H1 (cell line): Measurements from ENCODE around the gene PDCD7.

Experiments used
- CREB1 ChIP-seq: IDR thresholded peaks from 2 replicates; pipeline ENCODE4 v1.6.1; 2012; ENCODE audit warnings: inconsistent platforms
- EGR1 ChIP-seq: IDR thresholded peaks from 2 replicates; pipeline ENCODE4 v1.6.1; 2011; ENCODE audit warnings: low read depth, low read length, borderline replicate concordance
- EZH2 ChIP-seq: fragments of 200-600 bp; sonication (generic); IDR thresholded peaks from 2 replicates; pipeline ENCODE4 v1.7.1; 2012; ENCODE audit warnings: low read depth, mild to moderate bottlenecking, moderate library complexity, low read length, inconsistent platforms; ENCODE audit not compliant: severe bottlenecking
- FOSL1 ChIP-seq: IDR thresholded peaks from 2 replicates; pipeline ENCODE4 v1.6.1; 2011; ENCODE audit warnings: mild to moderate bottlenecking, low read depth, low read length, moderate library complexity; ENCODE audit not compliant: insufficient read depth
- POLR2A ChIP-seq, 2 experiments: IDR thresholded peaks; 1 replicate in 1 of 2; 2 replicates in 1 of 2; pipeline ENCODE4 v1.6.1; 2011; ENCODE audit warnings: low read depth in 2 of 2, low read length in 2 of 2, mild to moderate bottlenecking in 2 of 2; ENCODE audit errors: control extremely low read depth in 1 of 2
- SIX5 ChIP-seq: IDR thresholded peaks from 2 replicates; pipeline ENCODE4 v1.6.1; 2011; ENCODE audit warnings: mild to moderate bottlenecking, low read depth, low read length
- SP1 ChIP-seq: IDR thresholded peaks from 2 replicates; pipeline ENCODE4 v1.6.1; 2011; ENCODE audit warnings: low read depth, low read length
- SP2 ChIP-seq: IDR thresholded peaks from 2 replicates; pipeline ENCODE4 v1.6.1; 2012; ENCODE audit warnings: mild to moderate bottlenecking, low read length, inconsistent platforms
- TAF7 ChIP-seq: optimal IDR thresholded peaks from 2 replicates; pipeline ENCODE3; 2011; ENCODE audit warnings: low read depth, mild to moderate bottlenecking, inconsistent platforms, low read length, moderate library complexity, borderline replicate concordance
- TCF12 ChIP-seq: IDR thresholded peaks from 2 replicates; pipeline ENCODE4 v1.6.1; 2011; ENCODE audit warnings: low read depth, mild to moderate bottlenecking, low read length
- YY1 ChIP-seq: IDR thresholded peaks from 2 replicates; pipeline ENCODE4 v1.6.1; 2011; ENCODE audit warnings: low read depth, mild to moderate bottlenecking, low read length
- TF ChIP-seq, protein P1 (sequence below), 3 experiments: IDR thresholded peaks; 1 replicate in 2 of 3; 2 replicates in 1 of 3; pipeline versions ENCODE4 v1.5.1 to v1.6.1; 2011; ENCODE audit warnings: low read length in 3 of 3, mild to moderate bottlenecking in 3 of 3, inconsistent platforms in 2 of 3, low read depth in 1 of 3, moderate library complexity in 1 of 3; ENCODE audit not compliant: insufficient read depth in 1 of 3; ENCODE audit errors: control extremely low read depth in 1 of 3
- TF ChIP-seq, protein P2 (sequence below): IDR thresholded peaks from 2 replicates; pipeline ENCODE4 v1.6.1; 2011; ENCODE audit warnings: low read length, improper control_type of control experiment
- TF ChIP-seq, protein P3 (sequence below): IDR thresholded peaks from 2 replicates; pipeline ENCODE4 v1.6.1; 2012; ENCODE audit warnings: inconsistent platforms

DNA sequence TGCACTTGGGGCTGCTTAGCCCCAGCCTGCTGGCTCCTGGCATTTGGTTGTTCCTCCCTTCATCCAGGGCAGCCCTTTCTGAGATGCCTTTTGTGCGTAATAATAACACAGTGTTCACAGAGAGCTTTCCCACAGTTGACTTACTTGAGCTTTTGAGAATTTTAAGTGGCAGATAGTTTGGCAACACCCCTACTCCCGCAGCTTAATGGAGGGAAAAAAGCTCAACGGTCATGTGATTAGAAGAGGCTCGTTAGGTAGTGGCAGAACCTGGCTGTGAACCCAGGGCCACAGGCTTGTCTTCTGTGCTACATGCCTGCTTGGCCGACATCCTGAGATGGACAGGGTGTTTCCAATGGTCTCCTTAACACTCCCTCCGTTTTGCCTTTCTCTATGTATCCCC is 52.3 kb downstream of the PDCD7 start:
- TF ChIP-seq TAF7 (no peak), EGR1 (no peak), TCF12 (no peak), SP1 (no peak), YY1 (no peak), SP2 (no peak), POLR2A (IDR thresholded peaks at IDR 0.05; ENCODE audit: control extremely low read depth in 1 of 2, low read depth in 2 of 2, low read length in 2 of 2) (no peak), FOSL1 (no peak), SIX5 (no peak), CREB1 (no peak), EZH2 (no peak)
- TF ChIP-seq, protein P1, sequence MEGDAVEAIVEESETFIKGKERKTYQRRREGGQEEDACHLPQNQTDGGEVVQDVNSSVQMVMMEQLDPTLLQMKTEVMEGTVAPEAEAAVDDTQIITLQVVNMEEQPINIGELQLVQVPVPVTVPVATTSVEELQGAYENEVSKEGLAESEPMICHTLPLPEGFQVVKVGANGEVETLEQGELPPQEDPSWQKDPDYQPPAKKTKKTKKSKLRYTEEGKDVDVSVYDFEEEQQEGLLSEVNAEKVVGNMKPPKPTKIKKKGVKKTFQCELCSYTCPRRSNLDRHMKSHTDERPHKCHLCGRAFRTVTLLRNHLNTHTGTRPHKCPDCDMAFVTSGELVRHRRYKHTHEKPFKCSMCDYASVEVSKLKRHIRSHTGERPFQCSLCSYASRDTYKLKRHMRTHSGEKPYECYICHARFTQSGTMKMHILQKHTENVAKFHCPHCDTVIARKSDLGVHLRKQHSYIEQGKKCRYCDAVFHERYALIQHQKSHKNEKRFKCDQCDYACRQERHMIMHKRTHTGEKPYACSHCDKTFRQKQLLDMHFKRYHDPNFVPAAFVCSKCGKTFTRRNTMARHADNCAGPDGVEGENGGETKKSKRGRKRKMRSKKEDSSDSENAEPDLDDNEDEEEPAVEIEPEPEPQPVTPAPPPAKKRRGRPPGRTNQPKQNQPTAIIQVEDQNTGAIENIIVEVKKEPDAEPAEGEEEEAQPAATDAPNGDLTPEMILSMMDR (IDR thresholded peaks at IDR 0.05; ENCODE audit: control extremely low read depth in 1 of 3, insufficient read depth in 1 of 3, low read depth in 1 of 3, low read length in 3 of 3) = no peak
- TF ChIP-seq, protein P2, sequence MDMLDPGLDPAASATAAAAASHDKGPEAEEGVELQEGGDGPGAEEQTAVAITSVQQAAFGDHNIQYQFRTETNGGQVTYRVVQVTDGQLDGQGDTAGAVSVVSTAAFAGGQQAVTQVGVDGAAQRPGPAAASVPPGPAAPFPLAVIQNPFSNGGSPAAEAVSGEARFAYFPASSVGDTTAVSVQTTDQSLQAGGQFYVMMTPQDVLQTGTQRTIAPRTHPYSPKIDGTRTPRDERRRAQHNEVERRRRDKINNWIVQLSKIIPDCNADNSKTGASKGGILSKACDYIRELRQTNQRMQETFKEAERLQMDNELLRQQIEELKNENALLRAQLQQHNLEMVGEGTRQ = no peak
- TF ChIP-seq, protein P3, sequence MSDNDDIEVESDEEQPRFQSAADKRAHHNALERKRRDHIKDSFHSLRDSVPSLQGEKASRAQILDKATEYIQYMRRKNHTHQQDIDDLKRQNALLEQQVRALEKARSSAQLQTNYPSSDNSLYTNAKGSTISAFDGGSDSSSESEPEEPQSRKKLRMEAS = no peak
